ENCODE data around the gene NCKAP1. TPM values are rescaled to one million over a fixed set of nuclear protein-coding genes. Genes with fewer than 3 reads are reported as not detected.
A peak's percentile ranks its signal among the peaks of the same experiment; 100 is the strongest.

The NCKAP1 gene
- total and polyA plus RNA-seq, 2 of the 4 experiments (the other 2 are of a cell fraction): 91.1 to 160 TPM

- Histone ChIP-seq H4K20me1 (ENCODE audit: insufficient read depth, low read length) (no peaks in the 10 kb centered on the region), H4K5ac (ENCODE audit: low read depth, low read length) (no peak overlapping the region), H4K91ac (ENCODE audit: insufficient read depth, low read depth, low read length) (no peak overlapping the region), H4K8ac (ENCODE audit: low read depth in 2 of 2, low read length in 2 of 2) (peak overlapping the region in 1 of 2 experiments; percentile 67; a peak in 1 of 4 replicates), H2BK120ac (ENCODE audit: low read depth, low read length) (no peak overlapping the region), H3K4me2 (ENCODE audit: low read depth, low read length) (peak overlapping the region; percentile 83; the same call in 1 of the 2 replicates), H2AK5ac (ENCODE audit: low read depth, low read length) (no peak overlapping the region), H3K27me3 (ENCODE audit: control insufficient read depth, insufficient read depth, low read length) (no peaks in the 10 kb centered on the region), H3K56ac (ENCODE audit: extremely low read depth, insufficient read depth, low read length) (no peak overlapping the region), H2BK5ac (ENCODE audit: low read depth, low read length, poor library complexity, severe bottlenecking) (no peak overlapping the region), H2AFZ (replicated peaks; ENCODE audit: low read length, poor library complexity) (peak overlapping the region; percentile 96), H2AK9ac (replicated peaks; ENCODE audit: low read depth, low read length, poor library complexity) (peak overlapping the region; percentile 58), H3K9ac (ENCODE audit: low read depth, low read length) (no peak overlapping the region; the same call in 1 of the 2 replicates), H3K9me1 (ENCODE audit: insufficient read depth, low read length) (0 out of 2 replicates have a peak, but pooled peaks cover 4% of the 10 kb centered on the region), H3K23ac (ENCODE audit: low read depth, low read length) (0 out of 2 replicates have a peak overlapping the region, but pooled peaks have one; percentile 9), H3K14ac (replicated peaks; ENCODE audit: low read depth, low read length) (no peak overlapping the region; the same call in 1 of the 2 replicates), H2BK15ac (ENCODE audit: low read depth, low read length) (no peak overlapping the region), H3K4ac (ENCODE audit: low read depth, low read length) (no peak overlapping the region; the same call in 1 of the 2 replicates), H3K36me3 (ENCODE audit: control insufficient read depth, insufficient read depth, low read length) (no peaks in the 10 kb centered on the region), H2BK20ac (ENCODE audit: low read depth, low read length) (no peak overlapping the region), H3K4me1 (ENCODE audit: control insufficient read depth, insufficient read depth, low read length) (peaks cover 3% of the 10 kb centered on the region; the same call in 1 of the 2 replicates), H3K4me3 (ENCODE audit: insufficient read depth, low read depth, low read length) (peak overlapping the region; percentile 48; the same call in 1 of the 2 replicates), H3K27ac (ENCODE audit: insufficient read depth, low read length) (no peak overlapping the region), H3K9me3 (ENCODE audit: control insufficient read depth, insufficient read depth, low read length) (no peaks in the 10 kb centered on the region), H3K18ac (ENCODE audit: low read depth, low read length) (no peak overlapping the region), H3K79me1 (ENCODE audit: low read depth in 1 of 2, low read length in 2 of 2) (no peaks in the 10 kb centered on the region)
- in situ Hi-C loops (cut with MboI; ENCODE audit: low sequenced_read_pairs) (no loop called here), intact Hi-C loops (cut with micrococcal nuclease) (no loop called here), dilution Hi-C loops (cut with HindIII; ENCODE audit: low sequenced_read_pairs, unreplicated experiment) (no loop called here)
- TF ChIP-seq USF2 (IDR thresholded peaks at IDR 0.05; ENCODE audit: low read depth, low read length) (no peak), NFE2L2 (IDR thresholded peaks at IDR 0.05; ENCODE audit: low read depth, low read length) (no peak), RCOR1 (IDR thresholded peaks at IDR 0.05; ENCODE audit: insufficient replicate concordance, low read length) (no peak), ELK1 (IDR thresholded peaks at IDR 0.05; ENCODE audit: borderline replicate concordance, low read depth, low read length) (no peak), RAD21 (IDR thresholded peaks at IDR 0.05; ENCODE audit: low read length) (no peak), CTCF (conservative IDR thresholded peaks at IDR 0.05; ENCODE audit: low read depth, low read length) (no peak), CEBPB (IDR thresholded peaks at IDR 0.05; ENCODE audit: low read depth, low read length) (no peak), POLR2A (IDR thresholded peaks at IDR 0.05; ENCODE audit: low read depth, low read length) (no peak), RFX5 (IDR thresholded peaks at IDR 0.05; ENCODE audit: low read depth, low read length) (no peak), CHD1 (IDR thresholded peaks at IDR 0.05; ENCODE audit: low read depth, low read length) (no peak)
- ChIA-PET POLR2A (ENCODE audit: unreplicated experiment) (no interaction called here), CTCF (interaction anchor here (1.1 to 1.5 kb wide), 2 partner anchors 11 to 113 kb away, joined by 3 read pairs; no protein-coding TSS in a partner anchor)
- no CpG with 5 or more reads among the region's 12 CpGs for WGBS, 2 experiments (ENCODE audit: extremely low coverage in 2 of 2, insufficient read length in 1 of 2)
- BruUV-seq (replicated peaks): no TSS peak
- ATAC-seq (ENCODE audit: low read depth) (no peak), DNase-seq (no peak)
Measured at GRCh38 chr2:182867426-182868053, 170.7 kb downstream of the NCKAP1 start.
